ENCODE results near the gene FLNC. TPM values are rescaled to one million over a fixed set of nuclear protein-coding genes. Genes with fewer than 3 reads are reported as not detected.

The FLNC gene
- total RNA-seq, 1 donor from 2014 or later, result 7.7 TPM

- no peak overlapping the region for H3K27ac ChIP-seq
- no peak for ATAC-seq
- no peak overlapping the region for H3K4me3 ChIP-seq
- no peak for TF ChIP-seq CTCF (IDR thresholded peaks at IDR 0.05)
- intact Hi-C loops (cut with DNase I), result no loop called here
- H3K36me3 ChIP-seq, result no peaks in the 10 kb centered on the region
- H3K9me3 ChIP-seq, result no peaks in the 10 kb centered on the region
- DNase-seq, result no peak
- no peaks in the 10 kb centered on the region for H3K27me3 ChIP-seq
- no peaks in the 10 kb centered on the region for H3K4me1 ChIP-seq
Observed at GRCh38 chr7:128799451-128799850, 30.8 kb upstream of the FLNC start.

DNA sequence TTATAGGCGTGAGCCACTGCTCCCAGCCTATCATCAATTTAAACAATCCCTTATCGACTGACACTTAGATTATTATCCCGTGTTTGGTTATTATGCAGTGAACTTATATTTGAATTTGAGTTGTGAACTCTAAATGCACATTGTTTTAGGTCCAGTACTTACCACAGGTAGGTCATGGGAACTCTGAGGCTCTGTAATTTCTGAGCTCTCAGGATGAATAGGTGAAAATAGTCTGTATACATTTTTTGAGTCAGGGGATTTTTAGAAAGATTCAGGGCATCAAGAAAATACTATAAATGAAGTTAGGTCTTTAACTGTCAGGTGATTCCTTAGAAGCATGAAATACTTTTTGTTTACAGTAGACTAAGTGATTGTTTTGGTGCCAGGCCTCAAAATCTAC, 29.6 kb upstream of the FLNC start:
- no peak for TF ChIP-seq CTCF (IDR thresholded peaks at IDR 0.05)
- DNase-seq (no peak), ATAC-seq (no peak)
- Histone ChIP-seq H3K4me1 (no peaks in the 10 kb centered on the region), H3K36me3 (no peaks in the 10 kb centered on the region), H3K27me3 (no peaks in the 10 kb centered on the region), H3K4me3 (no peak overlapping the region), H3K9me3 (no peaks in the 10 kb centered on the region), H3K27ac (no peak overlapping the region)
- intact Hi-C loops (cut with DNase I), result no loop called here

DNA sequence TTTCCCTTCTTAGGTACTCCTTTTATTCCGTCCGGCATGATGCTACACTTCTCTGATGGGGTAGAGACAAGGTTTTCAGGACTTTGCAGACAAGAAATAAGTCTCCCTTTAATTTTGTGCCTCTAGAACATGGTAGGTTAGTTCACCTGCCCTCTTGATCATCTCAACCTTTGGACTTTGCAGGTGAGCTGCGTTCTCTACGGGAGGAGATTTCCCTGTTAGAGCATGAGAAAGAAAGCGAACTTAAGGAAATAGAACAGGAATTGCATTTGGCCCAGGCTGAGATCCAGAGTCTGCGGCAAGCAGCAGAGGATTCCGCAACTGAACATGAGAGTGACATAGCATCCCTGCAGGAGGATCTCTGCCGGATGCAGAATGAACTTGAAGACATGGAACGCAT, 29.2 kb upstream of the FLNC start:
- Histone ChIP-seq H3K9me3 (no peaks in the 10 kb centered on the region), H3K36me3 (no peaks in the 10 kb centered on the region), H3K4me3 (no peak overlapping the region), H3K27ac (no peak overlapping the region), H3K4me1 (no peaks in the 10 kb centered on the region), H3K27me3 (no peaks in the 10 kb centered on the region)
- no peak for TF ChIP-seq CTCF (IDR thresholded peaks at IDR 0.05)
- intact Hi-C loops (cut with DNase I), result no loop called here
- DNase-seq (no peak), ATAC-seq (no peak)

DNA sequence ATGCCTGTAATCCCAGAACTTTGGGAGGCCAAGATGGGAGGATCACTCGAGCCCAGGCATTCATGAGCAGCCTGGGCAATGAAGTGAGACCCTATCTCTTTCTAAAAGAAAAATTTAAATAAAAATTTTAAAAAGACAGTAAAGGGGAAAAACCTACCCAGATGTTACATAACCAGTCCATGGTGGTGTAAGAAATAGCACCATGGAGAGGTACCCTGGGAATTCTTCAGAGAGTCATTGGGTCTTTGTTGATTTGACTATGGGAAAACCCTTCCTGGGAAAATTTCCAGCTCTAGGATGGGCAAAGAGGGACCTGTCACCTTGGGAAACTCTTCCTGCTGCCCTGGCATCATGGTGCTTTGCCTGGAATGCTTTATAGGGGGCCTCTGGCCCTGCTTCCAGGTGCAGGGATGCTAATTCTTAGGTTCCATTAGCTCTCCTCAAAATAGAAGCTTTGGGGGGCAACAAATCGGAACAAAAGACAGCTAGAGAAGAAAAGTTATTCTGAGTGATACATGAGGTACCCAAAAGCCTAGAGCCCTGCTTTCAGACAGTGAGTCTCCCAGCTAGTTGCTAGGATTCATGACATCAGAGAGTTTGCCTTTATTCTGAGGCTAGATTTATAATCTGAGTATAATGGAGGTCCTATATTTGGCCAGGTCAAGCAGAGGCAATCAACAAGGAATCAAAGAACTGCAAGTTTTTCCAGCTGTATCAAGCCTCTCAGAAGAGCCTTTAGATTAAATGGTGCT, 28.4 kb upstream of the FLNC start:
- no peaks in the 10 kb centered on the region for H3K36me3 ChIP-seq
- H3K9me3 ChIP-seq, result no peaks in the 10 kb centered on the region
- no peaks in the 10 kb centered on the region for H3K27me3 ChIP-seq
- ATAC-seq (no peak), DNase-seq (no peak)
- H3K4me1 ChIP-seq, result no peaks in the 10 kb centered on the region
- no peak overlapping the region for H3K4me3 ChIP-seq
- intact Hi-C loops (cut with DNase I), result no loop called here
- no peak overlapping the region for H3K27ac ChIP-seq
- TF ChIP-seq CTCF (IDR thresholded peaks at IDR 0.05), result no peak

DNA sequence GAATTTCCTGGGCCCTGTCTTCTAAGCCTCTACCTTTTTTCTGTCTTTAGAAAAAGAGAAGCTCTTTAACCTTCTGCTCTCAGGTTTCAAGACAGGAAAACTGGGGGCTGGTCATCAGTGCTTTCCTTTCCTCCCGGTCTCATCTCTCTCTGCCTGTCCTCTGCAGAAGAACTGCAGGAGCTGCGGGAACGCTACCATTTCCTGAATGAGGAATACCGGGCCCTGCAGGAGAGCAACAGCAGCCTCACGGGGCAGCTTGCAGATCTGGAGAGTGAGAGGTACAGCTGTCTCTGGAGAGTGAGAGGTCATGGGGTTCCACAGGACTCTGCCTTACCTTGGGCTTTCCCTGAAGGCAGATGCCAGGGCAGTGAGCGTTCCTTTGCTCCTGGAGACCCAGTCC, 25.7 kb upstream of the FLNC start:
- Histone ChIP-seq H3K9me3 (no peaks in the 10 kb centered on the region), H3K36me3 (no peaks in the 10 kb centered on the region), H3K4me1 (no peaks in the 10 kb centered on the region), H3K4me3 (no peak overlapping the region), H3K27me3 (no peaks in the 10 kb centered on the region), H3K27ac (no peak overlapping the region)
- no peak for DNase-seq
- intact Hi-C loops (cut with DNase I), result no loop called here
- no peak for TF ChIP-seq CTCF (IDR thresholded peaks at IDR 0.05)
- no peak for ATAC-seq

DNA sequence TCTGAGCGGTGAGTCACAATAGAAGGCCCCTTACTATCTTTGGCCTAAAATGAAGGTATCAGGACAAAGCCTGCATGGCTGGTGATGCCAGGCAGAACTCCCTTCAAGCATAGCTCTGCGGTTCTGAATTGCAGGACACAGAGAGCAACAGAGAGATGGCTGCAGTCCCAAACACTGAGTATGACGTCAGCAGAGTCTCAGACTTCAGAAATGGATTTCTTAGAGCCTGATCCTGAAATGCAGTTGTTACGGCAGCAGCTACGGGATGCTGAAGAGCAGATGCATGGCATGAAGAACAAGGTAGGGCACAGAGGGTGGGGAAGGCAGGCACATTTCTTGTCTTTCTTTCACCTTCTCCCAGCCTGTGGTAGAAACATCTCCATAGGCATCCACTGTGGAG, 25.0 kb upstream of the FLNC start:
- Histone ChIP-seq H3K4me1 (no peaks in the 10 kb centered on the region), H3K27me3 (no peaks in the 10 kb centered on the region), H3K4me3 (no peak overlapping the region), H3K9me3 (no peaks in the 10 kb centered on the region), H3K27ac (no peak overlapping the region), H3K36me3 (no peaks in the 10 kb centered on the region)
- DNase-seq, result no peak
- no peak for ATAC-seq
- TF ChIP-seq CTCF (IDR thresholded peaks at IDR 0.05), result no peak
- intact Hi-C loops (cut with DNase I), result no loop called here

Measured in upper lobe of right lung (tissue), 1 donor.